IPS-20b (cell line): ENCODE data around the gene LRRC71.
A peak's percentile ranks its signal among the peaks of the same experiment; 100 is the strongest.

Experiments used
- H3K27ac ChIP-seq: one replicate; pipeline ENCODE4 v1.5.1; 2013; ENCODE audit warnings: low read length
- H3K27me3 ChIP-seq: 2 replicates; pipeline ENCODE4 v1.6.1; 2013; ENCODE audit warnings: mild to moderate bottlenecking, low read length, inconsistent platforms; ENCODE audit not compliant: insufficient read depth
- H3K36me3 ChIP-seq: 2 replicates; pipeline ENCODE4 v1.6.1; 2013; ENCODE audit warnings: low read depth, mild to moderate bottlenecking, inconsistent platforms, low read length, moderate library complexity; ENCODE audit not compliant: insufficient read depth
- H3K4me1 ChIP-seq: 2 replicates; pipeline ENCODE4 v1.6.1; 2013; ENCODE audit warnings: mild to moderate bottlenecking, control low read depth, inconsistent platforms, low read length, moderate library complexity; ENCODE audit not compliant: insufficient read depth
- H3K4me3 ChIP-seq: 2 replicates; pipeline ENCODE4 v1.5.1; 2013; ENCODE audit warnings: mild to moderate bottlenecking, low read length, inconsistent platforms
- H3K9ac ChIP-seq: 2 replicates; pipeline ENCODE4 v1.6.1; 2013; ENCODE audit warnings: low read depth, mild to moderate bottlenecking, inconsistent platforms, low read length, moderate library complexity
- H3K9me3 ChIP-seq: 2 replicates; pipeline ENCODE4 v1.6.1; 2013; ENCODE audit warnings: mild to moderate bottlenecking, low read depth, low read length, inconsistent platforms; ENCODE audit not compliant: insufficient read depth

Gene LRRC71

DNA sequence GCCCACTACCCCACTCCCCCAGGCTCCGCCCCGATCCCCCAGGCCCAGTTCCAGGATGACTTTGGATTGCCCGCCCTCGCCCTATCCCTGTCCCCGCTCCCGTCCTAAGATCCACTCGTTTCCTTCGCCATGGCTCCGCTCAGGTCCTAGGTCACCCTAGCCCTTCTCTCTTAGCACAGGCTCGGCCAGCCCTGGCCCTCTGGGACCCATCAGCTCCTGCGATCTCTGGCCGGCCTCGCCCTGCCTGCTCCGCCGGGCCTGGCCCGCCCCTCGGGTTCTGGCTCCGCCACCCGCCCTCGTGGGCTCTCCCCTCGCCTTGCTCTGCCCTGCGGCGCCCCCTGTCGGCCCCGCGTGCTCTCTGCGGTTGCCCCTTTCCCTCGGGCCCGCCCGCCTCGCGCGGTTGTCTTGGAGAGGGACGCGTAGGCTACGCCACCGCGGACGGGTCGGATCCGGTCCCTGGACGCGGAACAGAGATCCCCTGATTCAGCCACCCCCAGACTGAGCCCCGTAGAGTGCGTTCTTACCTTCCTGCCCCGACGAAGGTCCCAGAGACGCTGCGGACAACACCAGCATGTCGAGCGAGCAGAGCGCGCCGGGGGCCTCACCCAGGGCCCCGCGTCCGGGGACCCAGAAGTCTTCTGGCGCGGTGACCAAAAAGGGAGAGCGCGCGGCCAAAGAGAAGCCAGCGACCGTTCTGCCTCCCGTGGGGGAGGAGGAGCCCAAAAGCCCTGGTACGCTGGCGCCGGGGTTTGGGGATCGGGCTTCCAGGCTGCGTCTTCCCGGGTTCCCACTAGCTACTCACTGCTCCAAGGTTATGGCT, at the start of gene LRRC71:
TSS of gene LRRC71 (plus strand) at position 400 of the 820 bp plus-strand sequence. CDS start at position 572, 172 bp downstream.
- Histone ChIP-seq H3K4me1 (peaks cover 4% of the 10 kb centered on the region; the same call in 1 of the 2 replicates), H3K4me3 (peak within 1 kb of the TSS; percentile 68; the same call in 1 of the 2 replicates), H3K27me3 (peaks cover 86% of the 10 kb centered on the region), H3K27ac (no peak within 1 kb of the TSS), H3K9ac (no peak within 1 kb of the TSS), H3K36me3 (no peaks in the 10 kb centered on the region), H3K9me3 (no peaks in the 10 kb centered on the region; the same call in 1 of the 2 replicates)

DNA sequence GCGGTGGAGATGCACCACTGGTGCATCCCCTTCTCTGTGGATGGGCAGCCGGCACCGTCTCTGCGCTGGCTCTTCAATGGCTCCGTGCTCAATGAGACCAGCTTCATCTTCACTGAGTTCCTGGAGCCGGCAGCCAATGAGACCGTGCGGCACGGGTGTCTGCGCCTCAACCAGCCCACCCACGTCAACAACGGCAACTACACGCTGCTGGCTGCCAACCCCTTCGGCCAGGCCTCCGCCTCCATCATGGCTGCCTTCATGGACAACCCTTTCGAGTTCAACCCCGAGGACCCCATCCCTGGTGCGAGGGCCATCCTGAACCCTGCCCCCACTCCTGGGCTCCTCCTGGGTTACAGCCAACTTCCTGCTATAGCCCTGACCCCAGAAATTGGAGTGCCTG, 46.8 kb upstream of the LRRC71 start:
- Histone ChIP-seq H3K9ac (no peak overlapping the region), H3K36me3 (no peaks in the 10 kb centered on the region), H3K4me3 (no peak overlapping the region), H3K27ac (no peak overlapping the region), H3K27me3 (peaks cover 64% of the 10 kb centered on the region), H3K4me1 (no peaks in the 10 kb centered on the region), H3K9me3 (no peaks in the 10 kb centered on the region)

DNA sequence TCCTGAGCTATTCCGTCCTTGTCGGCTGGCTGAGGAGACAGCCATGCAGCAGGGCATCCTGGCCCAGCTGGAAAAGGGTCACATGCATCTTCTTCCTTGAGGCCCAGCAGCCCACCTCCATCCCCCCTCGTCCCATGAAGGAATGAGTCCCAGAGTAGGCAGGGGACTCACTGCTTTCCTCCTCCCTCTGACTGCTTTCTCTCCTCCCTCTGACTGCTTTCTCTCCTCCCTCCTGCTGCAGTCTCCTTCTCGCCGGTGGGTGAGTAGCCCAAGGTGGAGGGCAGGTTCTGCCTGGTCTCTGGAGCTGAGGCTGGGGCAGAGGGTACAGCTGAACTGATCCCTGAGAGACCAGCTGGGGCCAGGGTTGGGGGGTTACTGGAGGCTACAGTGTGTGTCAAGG, 46.3 kb upstream of the LRRC71 start:
- no peaks in the 10 kb centered on the region for H3K36me3 ChIP-seq
- H3K4me3 ChIP-seq: no peak overlapping the region
- no peak overlapping the region for H3K9ac ChIP-seq
- H3K27me3 ChIP-seq: peaks cover 66% of the 10 kb centered on the region
- no peaks in the 10 kb centered on the region for H3K4me1 ChIP-seq
- no peak overlapping the region for H3K27ac ChIP-seq
- no peaks in the 10 kb centered on the region for H3K9me3 ChIP-seq

DNA sequence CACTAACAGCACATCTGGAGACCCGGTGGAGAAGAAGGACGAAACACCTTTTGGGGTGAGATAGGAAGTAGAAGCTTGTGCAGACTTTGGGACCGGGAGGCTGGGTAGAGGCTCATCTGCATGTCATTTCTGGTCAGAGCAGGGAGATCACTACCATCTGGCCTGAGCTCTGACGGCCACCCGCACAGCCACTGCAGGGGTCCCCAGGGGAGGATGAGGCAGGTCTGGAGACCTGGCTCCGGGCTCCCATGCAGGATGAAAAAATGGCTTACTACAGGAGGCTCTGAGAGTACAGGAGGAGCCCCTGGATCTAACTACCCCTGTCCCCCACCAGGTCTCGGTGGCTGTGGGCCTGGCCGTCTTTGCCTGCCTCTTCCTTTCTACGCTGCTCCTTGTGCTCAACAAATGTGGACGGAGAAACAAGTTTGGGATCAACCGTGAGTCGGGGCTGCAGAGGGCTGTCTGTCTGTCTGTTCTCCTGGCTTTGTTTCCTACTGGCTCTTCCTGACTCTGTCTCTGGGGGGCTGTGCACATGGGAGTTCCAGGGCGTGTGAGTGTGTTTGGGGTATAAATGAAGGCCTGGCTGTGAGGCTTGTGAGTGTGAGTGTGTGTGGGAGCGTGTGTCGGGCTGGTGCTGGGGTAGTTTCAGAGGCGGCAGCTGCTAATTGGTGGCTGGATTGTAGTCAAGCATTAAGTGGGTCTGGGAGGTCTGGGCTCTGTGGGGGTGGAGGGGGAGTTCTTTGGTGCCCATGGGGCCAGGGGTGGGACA, 45.7 kb upstream of the LRRC71 start:
- Histone ChIP-seq H3K4me3 (no peak overlapping the region), H3K9me3 (no peaks in the 10 kb centered on the region)

DNA sequence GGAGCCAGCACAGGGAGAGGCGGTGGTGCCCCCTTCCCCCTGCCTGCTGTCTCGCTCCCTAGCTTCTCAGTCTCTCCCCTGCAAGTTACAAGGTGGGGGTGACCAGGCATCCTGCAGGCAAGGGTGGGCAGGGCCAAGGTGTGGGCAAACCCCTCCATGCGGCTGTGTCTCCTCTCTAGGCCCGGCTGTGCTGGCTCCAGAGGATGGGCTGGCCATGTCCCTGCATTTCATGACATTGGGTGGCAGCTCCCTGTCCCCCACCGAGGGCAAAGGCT, 45.2 kb upstream of the LRRC71 start:
- Histone ChIP-seq H3K4me3 (no peak overlapping the region), H3K9ac (no peak overlapping the region), H3K36me3 (no peaks in the 10 kb centered on the region), H3K9me3 (no peaks in the 10 kb centered on the region), H3K27me3 (peaks cover 60% of the 10 kb centered on the region), H3K4me1 (no peaks in the 10 kb centered on the region), H3K27ac (no peak overlapping the region)

More for the DNA sequence above, 45.7 kb upstream of the LRRC71 start:
- peaks cover 66% of the 10 kb centered on the region for H3K27me3 ChIP-seq
- H3K27ac ChIP-seq: no peak overlapping the region
- no peak overlapping the region for H3K9ac ChIP-seq
- H3K36me3 ChIP-seq: no peaks in the 10 kb centered on the region
- no peaks in the 10 kb centered on the region for H3K4me1 ChIP-seq

DNA sequence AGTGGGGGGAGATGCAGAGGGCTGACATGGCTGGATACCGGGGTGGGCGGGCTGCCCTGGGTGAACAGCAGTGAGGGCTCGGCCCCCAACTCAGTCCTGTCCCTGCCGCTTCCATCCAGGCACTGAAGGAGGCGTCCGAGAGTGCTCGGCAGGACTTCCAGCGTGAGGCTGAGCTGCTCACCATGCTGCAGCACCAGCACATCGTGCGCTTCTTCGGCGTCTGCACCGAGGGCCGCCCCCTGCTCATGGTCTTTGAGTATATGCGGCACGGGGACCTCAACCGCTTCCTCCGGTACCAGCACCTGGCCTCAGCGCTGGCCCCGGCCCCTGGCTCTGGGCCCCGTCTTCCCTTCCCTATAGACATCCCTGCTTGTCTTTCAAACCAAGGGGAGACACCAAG, 44.2 kb upstream of the LRRC71 start:
- Histone ChIP-seq H3K36me3 (no peaks in the 10 kb centered on the region), H3K9ac (no peak overlapping the region), H3K27ac (no peak overlapping the region), H3K27me3 (peaks cover 51% of the 10 kb centered on the region), H3K9me3 (no peaks in the 10 kb centered on the region), H3K4me3 (no peak overlapping the region), H3K4me1 (no peaks in the 10 kb centered on the region)

DNA sequence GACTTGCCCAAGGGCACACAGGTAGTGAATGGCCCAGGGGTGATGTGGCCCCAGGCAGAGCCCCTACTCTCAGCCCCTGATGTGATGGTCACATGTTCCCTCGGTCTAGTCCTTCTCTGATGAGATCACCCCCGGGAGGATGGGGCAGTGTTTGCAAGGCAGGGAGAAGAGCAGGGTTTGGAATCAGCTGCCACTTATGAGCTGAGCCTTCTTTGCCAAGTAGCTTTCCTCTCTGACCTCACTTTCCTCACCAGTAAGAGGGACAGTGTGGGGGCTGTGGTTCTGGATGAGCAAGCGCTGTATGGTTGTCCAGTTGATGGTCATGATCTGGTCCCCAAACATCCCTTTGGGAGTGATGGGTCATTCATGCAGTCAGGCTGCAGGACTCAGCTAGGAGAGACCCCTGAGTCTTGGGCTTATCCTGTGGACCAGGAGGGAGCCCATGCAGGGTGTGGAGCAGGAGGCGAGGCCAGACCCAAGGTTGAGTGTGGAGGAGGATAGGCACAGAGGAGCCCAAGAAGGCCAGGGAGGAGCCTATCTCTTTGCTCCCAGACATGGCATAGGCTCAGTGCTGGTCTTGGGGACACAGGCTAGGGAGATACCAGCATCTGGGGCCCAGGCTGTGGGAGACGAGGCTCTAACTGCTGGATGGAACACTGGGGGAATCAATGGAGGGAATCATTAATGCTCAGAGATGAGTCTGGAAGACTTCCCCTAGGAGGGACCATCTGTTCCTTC, 42.8 kb upstream of the LRRC71 start:
- no peaks in the 10 kb centered on the region for H3K4me1 ChIP-seq
- H3K9ac ChIP-seq: no peak overlapping the region
- H3K27me3 ChIP-seq: peaks cover 51% of the 10 kb centered on the region
- no peaks in the 10 kb centered on the region for H3K9me3 ChIP-seq
- H3K27ac ChIP-seq: no peak overlapping the region
- no peak overlapping the region for H3K4me3 ChIP-seq
- no peaks in the 10 kb centered on the region for H3K36me3 ChIP-seq

DNA sequence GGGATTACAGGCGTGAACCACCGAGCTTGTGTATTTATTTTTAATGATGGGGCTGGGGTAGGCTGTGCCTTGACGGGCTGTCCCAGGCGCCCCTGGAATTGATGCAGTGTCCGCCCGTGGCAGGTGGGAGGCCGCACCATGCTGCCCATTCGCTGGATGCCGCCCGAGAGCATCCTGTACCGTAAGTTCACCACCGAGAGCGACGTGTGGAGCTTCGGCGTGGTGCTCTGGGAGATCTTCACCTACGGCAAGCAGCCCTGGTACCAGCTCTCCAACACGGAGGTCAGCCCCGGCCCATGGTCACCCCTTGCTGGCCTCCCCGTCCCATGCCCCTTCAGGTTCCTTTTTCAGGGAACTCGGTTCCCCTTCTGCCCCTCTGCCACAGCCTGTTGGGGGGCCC, 40.6 kb upstream of the LRRC71 start:
- H3K4me3 ChIP-seq: no peak overlapping the region
- H3K4me1 ChIP-seq: 0 out of 2 replicates have a peak, but pooled peaks cover 4% of the 10 kb centered on the region
- H3K9me3 ChIP-seq: no peaks in the 10 kb centered on the region
- H3K36me3 ChIP-seq: no peaks in the 10 kb centered on the region
- no peak overlapping the region for H3K9ac ChIP-seq
- H3K27ac ChIP-seq: no peak overlapping the region
- peaks cover 60% of the 10 kb centered on the region for H3K27me3 ChIP-seq

DNA sequence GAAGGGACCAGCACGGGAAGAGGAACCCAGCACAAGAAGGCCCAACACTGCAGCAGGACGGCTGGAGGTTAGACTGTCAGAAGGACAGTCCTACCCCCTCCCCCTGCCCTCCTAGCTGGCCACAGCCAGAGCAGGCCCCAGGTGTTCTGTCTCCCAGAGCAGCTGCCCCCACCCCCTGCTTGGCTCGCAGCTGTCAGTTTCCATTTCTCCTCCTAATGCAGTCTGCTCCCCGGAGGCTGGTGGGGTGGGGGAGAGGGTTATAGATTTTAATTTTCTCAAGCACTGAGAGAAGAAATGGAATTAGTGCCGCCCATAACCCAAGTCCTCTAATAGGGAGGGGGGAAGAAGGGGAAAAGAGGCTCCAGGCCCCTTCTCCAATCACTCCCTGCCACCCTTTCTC, 40.0 kb upstream of the LRRC71 start:
- Histone ChIP-seq H3K27me3 (peaks cover 60% of the 10 kb centered on the region), H3K9me3 (no peaks in the 10 kb centered on the region), H3K27ac (no peak overlapping the region), H3K9ac (no peak overlapping the region), H3K4me3 (no peak overlapping the region), H3K4me1 (0 out of 2 replicates have a peak, but pooled peaks cover 4% of the 10 kb centered on the region), H3K36me3 (no peaks in the 10 kb centered on the region)

DNA sequence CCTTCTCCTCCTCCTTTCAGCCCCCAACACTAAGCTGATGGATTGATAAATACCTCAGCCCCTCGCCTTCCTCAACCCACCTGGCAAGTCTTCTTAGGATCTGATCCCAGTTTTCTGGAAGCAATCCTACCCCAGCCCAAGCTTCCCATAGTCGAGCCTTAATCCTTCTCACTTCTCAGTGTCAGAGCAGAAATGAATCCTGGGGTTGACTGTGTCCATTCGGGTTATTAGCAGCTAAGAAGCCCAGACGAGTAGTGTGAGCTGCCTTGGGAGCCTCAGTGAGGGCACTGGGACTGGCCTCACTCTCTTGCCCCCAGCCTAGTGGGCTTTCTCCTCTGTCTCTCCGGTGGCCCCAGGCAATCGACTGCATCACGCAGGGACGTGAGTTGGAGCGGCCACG, 39.3 kb upstream of the LRRC71 start:
- Histone ChIP-seq H3K9ac (no peak overlapping the region), H3K9me3 (no peaks in the 10 kb centered on the region), H3K27ac (no peak overlapping the region), H3K4me1 (0 out of 2 replicates have a peak, but pooled peaks cover 4% of the 10 kb centered on the region), H3K27me3 (peaks cover 60% of the 10 kb centered on the region), H3K36me3 (no peaks in the 10 kb centered on the region), H3K4me3 (no peak overlapping the region)

DNA sequence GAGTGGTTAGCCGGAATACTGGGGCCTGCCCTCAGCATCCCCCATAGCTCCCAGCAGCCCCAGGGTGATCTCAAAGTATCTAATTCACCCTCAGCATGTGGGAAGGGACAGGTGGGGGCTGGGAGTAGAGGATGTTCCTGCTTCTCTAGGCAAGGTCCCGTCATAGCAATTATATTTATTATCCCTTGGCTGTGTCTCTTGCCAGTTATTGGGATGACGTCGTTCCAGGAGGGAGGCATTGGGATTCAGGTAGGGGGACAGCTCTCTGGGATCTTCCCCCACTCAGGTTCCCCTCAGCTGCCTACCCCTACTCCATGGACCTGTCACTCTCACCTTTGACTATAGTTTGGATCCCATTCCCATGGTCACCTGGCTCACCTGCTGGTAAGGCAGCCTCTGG, 38.8 kb upstream of the LRRC71 start:
- Histone ChIP-seq H3K9ac (no peak overlapping the region), H3K36me3 (no peaks in the 10 kb centered on the region), H3K4me1 (peaks cover 5% of the 10 kb centered on the region; the same call in 1 of the 2 replicates), H3K9me3 (no peaks in the 10 kb centered on the region), H3K27ac (no peak overlapping the region), H3K4me3 (no peak overlapping the region), H3K27me3 (peaks cover 60% of the 10 kb centered on the region)
